ENCODE results near the gene MYRF.

MYRF gene

DNA sequence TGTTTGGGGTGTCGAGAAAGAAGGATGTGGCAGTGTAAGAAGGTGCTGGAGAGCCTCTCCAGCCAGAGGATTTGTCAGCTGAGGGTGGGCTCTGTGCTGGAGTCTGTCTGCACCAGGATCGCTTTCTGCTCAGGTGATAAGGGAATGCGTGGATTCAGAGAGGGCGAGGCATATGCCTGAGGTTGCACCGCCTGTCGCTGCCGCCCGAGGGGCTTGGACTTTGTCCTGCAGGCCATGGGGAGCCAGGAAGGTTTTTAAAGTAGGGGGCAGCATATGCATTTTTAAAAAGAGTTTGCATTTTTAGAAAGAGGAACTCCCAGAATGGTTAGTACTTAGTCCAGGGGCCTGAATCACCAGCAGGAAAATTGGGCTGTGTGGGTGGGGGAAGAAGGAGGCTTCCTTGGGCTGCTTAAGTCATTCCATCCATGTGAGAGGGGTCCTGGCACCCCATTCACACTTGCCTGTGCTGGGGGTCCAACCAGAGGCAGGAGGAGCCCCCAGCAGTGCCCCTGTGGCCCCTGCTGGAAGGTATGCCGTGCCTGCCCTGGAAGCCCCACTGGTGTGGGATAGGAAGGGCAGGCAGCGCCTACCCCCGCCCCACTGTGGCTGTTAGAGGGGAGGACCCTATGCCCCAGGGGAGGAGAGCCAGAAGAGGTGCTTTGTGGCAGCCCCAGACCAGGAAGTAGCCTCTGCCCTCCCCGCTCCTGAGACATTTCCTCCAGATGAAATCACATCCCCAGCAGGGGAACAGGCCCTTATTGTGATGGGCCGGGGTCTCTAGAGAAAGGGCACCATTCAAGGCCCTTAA lies 35.8 kb upstream of the MYRF start:
- TF ChIP-seq CTCF (IDR thresholded peaks at IDR 0.05; ENCODE audit: low read depth, low read length), result no peak
- Histone ChIP-seq H3K4me1 (no peaks in the 10 kb centered on the region), H3K9me3 (no peaks in the 10 kb centered on the region), H3K4me3 (ENCODE audit: low read depth, low read length) (no peak overlapping the region), H3K27me3 (no peaks in the 10 kb centered on the region), H3K36me3 (no peaks in the 10 kb centered on the region)
- no peak for DNase-seq

DNA sequence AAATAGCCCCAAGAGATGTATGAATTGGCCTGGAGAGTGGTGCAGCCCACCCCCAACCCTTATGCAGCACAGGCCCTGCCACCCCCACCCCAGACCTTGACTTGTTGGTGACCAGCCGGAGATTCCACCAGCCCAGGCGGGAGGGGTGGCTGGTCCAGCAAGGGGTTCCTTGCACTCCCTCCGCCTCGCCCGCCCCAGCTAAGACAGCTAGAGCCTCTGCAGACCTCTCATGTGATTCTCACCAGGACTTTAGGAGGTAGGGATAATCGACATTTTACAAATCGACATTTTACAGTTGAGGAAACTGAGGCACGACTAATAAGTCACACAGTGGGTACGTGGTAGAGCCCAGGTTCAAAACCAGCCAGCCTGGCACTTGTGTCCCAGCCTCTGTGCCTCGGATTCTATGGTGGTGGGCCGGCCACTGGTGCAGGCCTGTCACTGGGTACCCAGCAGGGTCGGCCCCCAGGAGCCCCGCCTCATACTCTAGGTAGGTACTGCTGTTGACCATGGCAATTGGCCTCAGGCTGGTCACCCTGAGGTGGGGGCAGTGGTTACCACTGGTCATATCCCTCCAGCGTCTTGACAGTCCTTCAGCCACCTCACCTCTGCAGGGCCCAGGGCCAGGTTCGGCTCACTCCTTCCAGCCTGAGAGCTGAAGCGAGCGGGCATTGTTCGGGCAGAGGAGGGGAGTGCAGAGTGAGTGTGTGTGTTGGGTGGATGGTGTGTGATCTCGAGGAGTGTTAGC lies 35.0 kb upstream of the MYRF start:
- H3K4me1 ChIP-seq, result no peaks in the 10 kb centered on the region
- no peak overlapping the region for H3K4me3 ChIP-seq (ENCODE audit: low read depth, low read length)
- H3K27me3 ChIP-seq, result no peaks in the 10 kb centered on the region
- TF ChIP-seq CTCF (IDR thresholded peaks at IDR 0.05; ENCODE audit: low read depth, low read length), result no peak
- no peaks in the 10 kb centered on the region for H3K9me3 ChIP-seq
- no peak for DNase-seq
- no peaks in the 10 kb centered on the region for H3K36me3 ChIP-seq

DNA sequence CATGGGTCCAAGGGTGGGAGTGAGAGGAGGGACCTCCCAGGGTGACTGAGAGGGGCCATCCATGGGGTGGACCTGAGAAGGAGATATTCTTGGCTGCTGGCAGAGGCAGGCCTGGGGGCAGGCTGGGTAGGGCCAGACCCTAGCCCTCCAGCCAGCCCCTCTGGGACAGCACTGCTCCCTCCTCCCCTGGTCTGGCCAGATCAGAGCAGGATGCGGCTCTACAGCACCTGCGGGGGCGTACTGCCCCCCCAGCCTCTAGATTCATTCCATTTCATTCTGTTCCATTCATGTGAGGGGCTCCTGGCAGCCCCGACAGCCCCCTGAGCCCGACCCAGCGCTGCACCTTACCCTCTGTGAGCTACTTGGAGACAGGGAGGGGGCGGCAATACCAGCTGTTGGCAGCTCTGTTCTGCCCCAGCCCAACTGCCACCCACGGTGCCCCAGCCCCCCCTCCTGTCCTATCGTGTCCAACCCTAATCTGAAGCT lies 34.3 kb upstream of the MYRF start:
- no peaks in the 10 kb centered on the region for H3K27me3 ChIP-seq
- TF ChIP-seq CTCF (IDR thresholded peaks at IDR 0.05; ENCODE audit: low read depth, low read length), result no peak
- no peak for DNase-seq
- no peaks in the 10 kb centered on the region for H3K36me3 ChIP-seq
- peak overlapping the region; percentile 60 for H3K4me3 ChIP-seq (ENCODE audit: low read depth, low read length)
- H3K9me3 ChIP-seq, result no peaks in the 10 kb centered on the region
- H3K4me1 ChIP-seq, result no peaks in the 10 kb centered on the region

DNA sequence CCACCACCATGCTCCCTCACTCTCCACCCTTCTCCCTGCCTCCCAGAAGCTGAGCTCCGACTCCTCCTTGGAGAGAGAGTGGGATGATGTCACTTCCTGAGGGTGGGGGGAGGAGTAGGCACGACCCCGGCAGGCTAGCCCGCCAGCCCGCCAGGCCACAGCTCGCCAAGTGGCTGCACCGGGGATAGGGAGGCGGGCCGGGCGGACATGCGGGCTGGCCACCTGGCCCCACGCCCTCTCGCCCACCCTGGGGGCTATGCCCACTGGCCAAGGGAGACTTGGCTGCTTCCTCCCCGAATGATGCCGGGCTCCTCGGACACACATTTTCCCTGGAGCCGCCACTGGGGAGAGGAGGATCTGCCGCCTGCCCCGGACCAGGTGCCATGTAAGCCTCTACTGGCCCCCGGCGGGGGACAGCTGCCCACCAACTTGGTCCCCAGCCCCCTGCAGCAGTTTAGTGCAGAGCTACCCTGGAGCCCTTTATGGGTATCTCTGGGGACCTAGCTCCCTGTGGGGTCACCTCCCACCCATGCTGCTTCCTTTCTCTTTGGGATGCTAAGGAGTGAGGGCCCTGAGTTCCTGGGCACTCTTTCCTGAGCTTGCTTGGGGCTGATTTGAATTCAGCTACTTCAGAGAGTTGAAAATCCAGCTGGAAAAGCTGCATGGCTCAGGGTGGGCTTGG lies 33.7 kb upstream of the MYRF start:
- peak overlapping the region; percentile 60 for H3K4me3 ChIP-seq (ENCODE audit: low read depth, low read length)
- no peaks in the 10 kb centered on the region for H3K36me3 ChIP-seq
- peak; percentile 79 for DNase-seq
- no peaks in the 10 kb centered on the region for H3K4me1 ChIP-seq
- no peaks in the 10 kb centered on the region for H3K27me3 ChIP-seq
- no peaks in the 10 kb centered on the region for H3K9me3 ChIP-seq
- TF ChIP-seq CTCF (IDR thresholded peaks at IDR 0.05; ENCODE audit: low read depth, low read length), result no peak

DNA sequence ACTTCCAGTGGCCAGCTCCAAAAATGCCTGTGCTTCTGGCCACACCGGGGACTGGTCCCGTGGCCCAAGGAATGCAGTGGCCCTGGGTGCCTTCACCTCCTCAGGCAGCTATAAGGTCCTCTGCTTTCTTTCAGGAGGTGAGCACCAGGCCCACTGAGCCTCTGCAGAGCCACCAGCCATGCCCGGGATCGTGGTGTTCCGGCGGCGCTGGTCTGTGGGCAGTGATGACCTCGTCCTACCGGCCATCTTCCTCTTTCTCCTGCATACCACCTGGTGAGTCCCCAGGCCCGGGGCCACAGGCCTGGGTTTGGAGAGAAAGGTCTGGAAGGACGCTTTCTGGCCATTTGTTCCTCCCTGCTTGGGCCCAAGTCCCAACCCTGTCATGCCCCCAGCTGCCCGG lies 32.5 kb upstream of the MYRF start:
- Histone ChIP-seq H3K4me3 (ENCODE audit: low read depth, low read length) (no peak overlapping the region), H3K36me3 (no peaks in the 10 kb centered on the region), H3K27me3 (no peaks in the 10 kb centered on the region), H3K9me3 (no peaks in the 10 kb centered on the region), H3K4me1 (no peaks in the 10 kb centered on the region)
- DNase-seq, result no peak
- no peak for TF ChIP-seq CTCF (IDR thresholded peaks at IDR 0.05; ENCODE audit: low read depth, low read length)
